SK-N-SH (cell line): ENCODE data around the gene OR2S2. TPM values are rescaled to one million over a fixed set of nuclear protein-coding genes. Genes with fewer than 3 reads are reported as not detected.

Source experiments
- CTCF ChIA-PET: fragments of 300-600, 350-600 bp; formaldehyde crosslinking; extraction: SDS; loops from one replicate; lab custom pipeline; 2021; lab: Yijun Ruan, JAX
- POLR2A ChIA-PET: fragments of 350-600 bp; sonication (Branson Sonifier 250); formaldehyde crosslinking; extraction: SDS; loops from one replicate; lab custom pipeline; 2020; ENCODE audit warnings: antibody characterized with exemption, inconsistent platforms; lab: Yijun Ruan, JAX
- DNase-seq: peaks from one replicate; pipeline ENCODE4 v3.0.0; 2012
- H2AFZ ChIP-seq: fragments of 200-600 bp; sonication (generic); 2 replicates; pipeline ENCODE4 v1.8.1; 2016; ENCODE audit warnings: antibody characterized with exemption, mild to moderate bottlenecking, low read depth
- H3F3A ChIP-seq: fragments of 200-600 bp; sonication (generic); replicated peaks from 2 replicates; pipeline ENCODE3; 2016; ENCODE audit warnings: antibody characterized with exemption, mild to moderate bottlenecking; ENCODE audit not compliant: insufficient read depth
- H3K27ac ChIP-seq, 2 experiments: fragments of 200-500 bp in 1 of 2; fragments of 200-600 bp in 1 of 2; sonication (Bioruptor generic) in 1 of 2; sonication (generic), shearing (Covaris generic) in 1 of 2; 2 replicates each; pipeline versions ENCODE4 v1.5.1 to v1.6.1; 2014 to 2016; ENCODE audit warnings: low read depth in 2 of 2, inconsistent platforms in 1 of 2, low read length in 1 of 2, mild to moderate bottlenecking in 1 of 2, mixed read lengths in 1 of 2
- H3K27me3 ChIP-seq: fragments of 200-600 bp; sonication (generic), shearing (Covaris generic); 2 replicates; pipeline ENCODE4 v1.6.1; 2016; ENCODE audit warnings: mixed run types; ENCODE audit not compliant: insufficient read depth
- H3K36me3 ChIP-seq, 2 experiments: fragments of 200-500 bp in 1 of 2; fragments of 200-600 bp in 1 of 2; sonication (Bioruptor generic) in 1 of 2; sonication (generic) in 1 of 2; replicated peaks in 1 of 2; 2 replicates each; pipeline versions ENCODE3 to v1.5.1; 2014 to 2016; ENCODE audit warnings: low read length in 1 of 2, mild to moderate bottlenecking in 1 of 2; ENCODE audit not compliant: insufficient read depth in 2 of 2, control insufficient read depth in 1 of 2
- H3K4me1 ChIP-seq, 2 experiments: fragments of 200-500 bp in 1 of 2; fragments of 200-600 bp in 1 of 2; sonication (Bioruptor generic) in 1 of 2; sonication (generic), shearing (Covaris generic) in 1 of 2; 2 replicates each; pipeline versions ENCODE4 v1.5.1 to v1.6.1; 2014 to 2016; ENCODE audit warnings: low read depth in 1 of 2, low read length in 1 of 2, mixed run types in 1 of 2; ENCODE audit not compliant: insufficient read depth in 2 of 2, control insufficient read depth in 1 of 2
- H3K4me2 ChIP-seq: fragments of 200-600 bp; sonication (generic), shearing (Covaris generic); 2 replicates; pipeline ENCODE4 v1.6.1; 2017; ENCODE audit warnings: mixed run types
- H3K4me3 ChIP-seq, 2 experiments: fragments of 200-500 bp in 1 of 2; fragments of 200-600 bp in 1 of 2; sonication (Bioruptor generic) in 1 of 2; sonication (generic), shearing (Covaris generic) in 1 of 2; 2 replicates each; pipeline versions ENCODE4 v1.5.1 to v1.8.1; 2014 to 2016; ENCODE audit warnings: low read depth in 2 of 2, inconsistent platforms in 1 of 2, low read length in 1 of 2, mild to moderate bottlenecking in 1 of 2, mixed read lengths in 1 of 2, moderate library complexity in 1 of 2
- H3K79me2 ChIP-seq: fragments of 200-600 bp; sonication (generic); 2 replicates; pipeline ENCODE4 v1.8.1; 2017; ENCODE audit warnings: mild to moderate bottlenecking; ENCODE audit not compliant: insufficient read depth
- H3K9ac ChIP-seq: fragments of 200-600 bp; sonication (generic); 2 replicates; pipeline ENCODE4 v1.6.1; 2017; ENCODE audit warnings: mixed run types
- H3K9me2 ChIP-seq: fragments of 200-600 bp; sonication (generic); 2 replicates; pipeline ENCODE4 v1.6.1; 2017; ENCODE audit warnings: mixed run types
- H3K9me3 ChIP-seq: fragments of 200-600 bp; sonication (generic); 2 replicates; pipeline ENCODE4 v1.6.1; 2017; ENCODE audit warnings: mixed run types, mild to moderate bottlenecking, moderate library complexity
- H4K20me1 ChIP-seq: fragments of 200-600 bp; sonication (generic); 2 replicates; pipeline ENCODE4 v1.6.1; 2017; ENCODE audit warnings: mild to moderate bottlenecking, mixed run types; ENCODE audit not compliant: insufficient read depth
- GABPA ChIP-seq: IDR thresholded peaks from 2 replicates; pipeline ENCODE4 v1.4.0; 2012; ENCODE audit warnings: low read depth, mild to moderate bottlenecking
- JUND ChIP-seq: IDR thresholded peaks from 2 replicates; pipeline ENCODE4 v1.4.0; 2012
- NFIC ChIP-seq: IDR thresholded peaks from 2 replicates; pipeline ENCODE4 v1.4.0; 2012; ENCODE audit warnings: borderline replicate concordance
- NRF1 ChIP-seq: IDR thresholded peaks from 2 replicates; pipeline ENCODE4 v1.6.1; 2012; ENCODE audit warnings: low read depth, mild to moderate bottlenecking, low read length
- PBX3 ChIP-seq: IDR thresholded peaks from 2 replicates; pipeline ENCODE4; 2012
- RAD21 ChIP-seq: IDR thresholded peaks from 2 replicates; pipeline ENCODE4 v1.6.1; 2012; ENCODE audit warnings: mild to moderate bottlenecking, low read length
- REST ChIP-seq: IDR thresholded peaks from 2 replicates; pipeline ENCODE4 v1.6.1; 2012; ENCODE audit warnings: mild to moderate bottlenecking, low read depth, low read length, moderate library complexity
- TCF12 ChIP-seq: IDR thresholded peaks from 2 replicates; pipeline ENCODE4 v1.4.0; 2012
- USF2 ChIP-seq: fragments of 150-350 bp; IDR thresholded peaks from 2 replicates; pipeline ENCODE4 v1.6.1; 2017; ENCODE audit warnings: antibody characterized with exemption, low read length, low read depth, borderline replicate concordance
- WGBS: methylation state at CpG from one replicate; pipeline ENCODE4 v1.1.6; 2017; ENCODE audit warnings: low lambda C conversion rate; 5-methylcytosine and 5-hydroxymethylcytosine counted together
- polyA plus RNA-seq, 3 experiments: library from polyadenylated mRNA; depleted of rRNA; stranded (reverse); fragments of >200 nt; gene quantifications; 2 replicates each; pipeline ENCODE4 v1.2.3, GENCODE V29; 2012

The OR2S2 gene
- polyA plus RNA-seq, 1 of the 3 experiments (the other 2 are of a cell fraction): not detected

GRCh38 chr9:35944841-35945240 is 13.1 kb downstream of the OR2S2 start (continued):
- TF ChIP-seq REST (no peak), GABPA (no peak), NFIC (no peak)

- H3K9ac ChIP-seq: no peak overlapping the region
- CTCF ChIA-PET: interaction anchor here (0.9 to 8.8 kb wide), 9 partner anchors 11 to 175 kb away, joined by 3 to 94 read pairs (median 7); partner anchors contain the start of gene HRCT1
- H3K27me3 ChIP-seq: no peaks in the 10 kb centered on the region
- H3K9me2 ChIP-seq: no peaks in the 10 kb centered on the region
- no peak overlapping the region for H3K4me2 ChIP-seq
- H3K27ac ChIP-seq: no peak overlapping the region
- no peak for DNase-seq
- POLR2A ChIA-PET: no interaction called here
- no peaks in the 10 kb centered on the region for H3F3A ChIP-seq
- H3K9me3 ChIP-seq: no peaks in the 10 kb centered on the region
- H3K36me3 ChIP-seq: no peaks in the 10 kb centered on the region
- H3K4me3 ChIP-seq: no peak overlapping the region
- H3K79me2 ChIP-seq: no peaks in the 10 kb centered on the region
- H3K4me1 ChIP-seq: peaks cover 0 to 2% of the 10 kb centered on the region in 2 experiments; a peak in 1 of 4 replicates
- 94% methylated on average over 3 of the region's 3 CpGs for WGBS
- peak overlapping the region; percentile 45; the same call in 1 of the 2 replicates for H2AFZ ChIP-seq
- no peak for TF ChIP-seq JUND
- no peak for TF ChIP-seq NFIC
- TF ChIP-seq PBX3: no peak
- TF ChIP-seq, all 33 proteins: peak for 0
- no peaks in the 10 kb centered on the region for H4K20me1 ChIP-seq
Observed at GRCh38 chr9:35944173-35944572, 13.8 kb downstream of the OR2S2 start.

- TF ChIP-seq TCF12: no peak
- no peak for TF ChIP-seq NRF1
- no peak for TF ChIP-seq USF2
- TF ChIP-seq RAD21: no peak
- CTCF ChIA-PET: interaction anchor here (0.8 to 8.8 kb wide), 5 partner anchors 13 to 81 kb away, joined by 3 to 94 read pairs (median 14); partner anchors contain the start of gene HRCT1
Observed at GRCh38 chr9:35942286-35942685, 15.7 kb downstream of the OR2S2 start.

More at GRCh38 chr9:35942286-35942685, 15.7 kb downstream of the OR2S2 start:
- Histone ChIP-seq H3K4me3 (no peak overlapping the region), H3K9me2 (no peaks in the 10 kb centered on the region), H3K4me1 (peaks cover 0 to 2% of the 10 kb centered on the region in 2 experiments; a peak in 1 of 4 replicates), H4K20me1 (no peaks in the 10 kb centered on the region), H3K9ac (no peak overlapping the region), H3K27me3 (no peaks in the 10 kb centered on the region), H3K4me2 (no peak overlapping the region), H3K27ac (no peak overlapping the region), H3F3A (no peaks in the 10 kb centered on the region), H3K79me2 (no peaks in the 10 kb centered on the region), H3K9me3 (no peaks in the 10 kb centered on the region), H3K36me3 (no peaks in the 10 kb centered on the region), H2AFZ (no peak overlapping the region)
- POLR2A ChIA-PET: no interaction called here
- 74% methylated on average over 5 of the region's 5 CpGs for WGBS
- no peak for DNase-seq
